Measurements from ENCODE around the gene ABLIM1.

ABLIM1 gene

DNA sequence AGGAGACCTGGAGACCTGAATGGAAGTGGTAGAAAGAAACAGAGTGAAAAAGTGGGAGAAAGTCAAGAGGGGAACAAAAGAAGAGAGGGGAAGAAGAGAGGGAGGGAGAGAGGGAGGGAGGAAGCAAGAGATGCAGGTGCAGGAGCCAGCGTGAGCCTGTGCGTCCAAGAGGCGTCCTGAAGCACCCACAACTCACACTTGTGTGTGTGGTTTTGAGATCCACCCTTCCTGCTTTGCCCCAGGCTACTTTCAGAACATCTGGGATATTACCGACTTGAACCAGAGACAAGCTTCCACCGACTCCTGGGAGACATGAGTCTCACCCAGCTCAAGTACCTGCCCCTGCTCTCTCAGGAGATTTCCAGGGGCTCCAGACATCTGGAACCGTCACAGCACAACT is 263.5 kb downstream of the ABLIM1 start:
- peaks cover 39% of the 10 kb centered on the region for H3K4me1 ChIP-seq (ENCODE audit: insufficient read depth, low read length)
- no peaks in the 10 kb centered on the region for H3K27me3 ChIP-seq (ENCODE audit: control insufficient read depth in 1 of 2, insufficient read depth in 2 of 2, low read length in 2 of 2)
- no peak overlapping the region for H3K27ac ChIP-seq (ENCODE audit: low read depth, low read length)
- H3K9ac ChIP-seq (ENCODE audit: low read length) = no peak overlapping the region
- no peaks in the 10 kb centered on the region for H3K36me3 ChIP-seq (ENCODE audit: insufficient read depth, low read length)
- H3K4me3 ChIP-seq (ENCODE audit: low read depth in 1 of 2, low read length in 2 of 2) = no peak overlapping the region
- H3K9me3 ChIP-seq (ENCODE audit: low read length) = no peaks in the 10 kb centered on the region

DNA sequence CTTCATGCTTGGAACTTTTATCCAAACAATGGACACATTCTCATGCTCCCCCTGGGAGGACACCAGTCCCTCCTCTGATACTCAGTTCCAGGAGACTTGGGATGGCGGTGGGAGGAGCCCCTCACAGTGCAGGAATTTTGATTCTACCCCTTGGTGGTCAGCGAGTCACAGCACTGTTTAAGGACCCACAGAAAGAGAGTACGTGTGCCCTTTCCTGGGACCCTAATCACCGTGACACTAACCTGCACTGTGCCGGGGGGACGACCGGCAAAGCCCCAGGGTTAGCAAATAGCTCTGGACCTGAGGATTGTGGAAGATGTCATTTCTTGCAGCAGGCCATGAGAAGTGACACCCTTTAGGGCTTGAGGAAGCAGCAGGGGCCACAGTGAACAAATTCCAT is 264.2 kb downstream of the ABLIM1 start:
- Histone ChIP-seq H3K4me3 (ENCODE audit: low read depth in 1 of 2, low read length in 2 of 2) (no peak overlapping the region), H3K27me3 (ENCODE audit: control insufficient read depth in 1 of 2, insufficient read depth in 2 of 2, low read length in 2 of 2) (no peaks in the 10 kb centered on the region), H3K4me1 (ENCODE audit: insufficient read depth, low read length) (peaks cover 38% of the 10 kb centered on the region), H3K36me3 (ENCODE audit: insufficient read depth, low read length) (no peaks in the 10 kb centered on the region), H3K9ac (ENCODE audit: low read length) (no peak overlapping the region), H3K27ac (ENCODE audit: low read depth, low read length) (no peak overlapping the region), H3K9me3 (ENCODE audit: low read length) (no peaks in the 10 kb centered on the region)

- Histone ChIP-seq H3K4me1 (ENCODE audit: insufficient read depth, low read length) (peaks cover 34% of the 10 kb centered on the region), H3K9ac (ENCODE audit: low read length) (no peak overlapping the region), H3K27me3 (ENCODE audit: control insufficient read depth in 1 of 2, insufficient read depth in 2 of 2, low read length in 2 of 2) (no peaks in the 10 kb centered on the region), H3K4me3 (ENCODE audit: low read depth in 1 of 2, low read length in 2 of 2) (no peak overlapping the region), H3K36me3 (ENCODE audit: insufficient read depth, low read length) (no peaks in the 10 kb centered on the region), H3K27ac (ENCODE audit: low read depth, low read length) (no peak overlapping the region), H3K9me3 (ENCODE audit: low read length) (no peaks in the 10 kb centered on the region)
Observed at GRCh38 chr10:114393482-114393881, 264.6 kb downstream of the ABLIM1 start.

GRCh38 chr10:114392112-114392835 is 265.8 kb downstream of the ABLIM1 start:
- no peaks in the 10 kb centered on the region for H3K27me3 ChIP-seq (ENCODE audit: control insufficient read depth in 1 of 2, insufficient read depth in 2 of 2, low read length in 2 of 2)
- H3K4me3 ChIP-seq (ENCODE audit: low read depth in 1 of 2, low read length in 2 of 2) = no peak overlapping the region
- H3K4me1 ChIP-seq (ENCODE audit: insufficient read depth, low read length) = peaks cover 29% of the 10 kb centered on the region
- no peaks in the 10 kb centered on the region for H3K36me3 ChIP-seq (ENCODE audit: insufficient read depth, low read length)
- H3K9me3 ChIP-seq (ENCODE audit: low read length) = no peaks in the 10 kb centered on the region
- H3K27ac ChIP-seq (ENCODE audit: low read depth, low read length) = no peak overlapping the region
- H3K9ac ChIP-seq (ENCODE audit: low read length) = no peak overlapping the region

GRCh38 chr10:114391599-114391998 is 266.5 kb downstream of the ABLIM1 start:
- Histone ChIP-seq H3K4me3 (ENCODE audit: low read depth in 1 of 2, low read length in 2 of 2) (no peak overlapping the region), H3K27ac (ENCODE audit: low read depth, low read length) (no peak overlapping the region), H3K9me3 (ENCODE audit: low read length) (no peaks in the 10 kb centered on the region), H3K36me3 (ENCODE audit: insufficient read depth, low read length) (no peaks in the 10 kb centered on the region), H3K9ac (ENCODE audit: low read length) (no peak overlapping the region), H3K4me1 (ENCODE audit: insufficient read depth, low read length) (peaks cover 29% of the 10 kb centered on the region), H3K27me3 (ENCODE audit: control insufficient read depth in 1 of 2, insufficient read depth in 2 of 2, low read length in 2 of 2) (no peaks in the 10 kb centered on the region)

DNA sequence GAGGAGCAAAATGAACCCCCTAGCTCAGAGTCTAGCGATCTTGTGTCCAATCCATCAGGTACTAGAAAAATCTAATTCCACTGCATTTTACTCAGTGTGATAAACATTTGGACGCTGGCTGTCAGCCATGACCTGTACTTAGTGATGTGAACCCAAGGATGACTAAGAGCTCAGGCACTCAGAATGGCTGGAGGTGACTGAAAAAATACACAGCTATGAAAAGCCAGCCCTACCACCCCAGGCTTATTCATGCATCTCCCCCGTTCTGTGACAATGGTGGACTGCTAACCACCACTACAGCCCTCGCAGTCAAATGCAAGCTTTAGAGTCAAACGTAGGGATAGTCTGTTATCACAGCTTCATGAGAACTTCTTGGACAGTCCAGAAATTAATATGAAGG is 268.6 kb downstream of the ABLIM1 start:
- H3K36me3 ChIP-seq (ENCODE audit: insufficient read depth, low read length) = no peaks in the 10 kb centered on the region
- H3K27me3 ChIP-seq (ENCODE audit: control insufficient read depth in 1 of 2, insufficient read depth in 2 of 2, low read length in 2 of 2) = no peaks in the 10 kb centered on the region
- H3K27ac ChIP-seq (ENCODE audit: low read depth, low read length) = no peak overlapping the region
- peaks cover 29% of the 10 kb centered on the region for H3K4me1 ChIP-seq (ENCODE audit: insufficient read depth, low read length)
- no peak overlapping the region for H3K4me3 ChIP-seq (ENCODE audit: low read depth in 1 of 2, low read length in 2 of 2)
- H3K9me3 ChIP-seq (ENCODE audit: low read length) = no peaks in the 10 kb centered on the region
- H3K9ac ChIP-seq (ENCODE audit: low read length) = no peak overlapping the region

DNA sequence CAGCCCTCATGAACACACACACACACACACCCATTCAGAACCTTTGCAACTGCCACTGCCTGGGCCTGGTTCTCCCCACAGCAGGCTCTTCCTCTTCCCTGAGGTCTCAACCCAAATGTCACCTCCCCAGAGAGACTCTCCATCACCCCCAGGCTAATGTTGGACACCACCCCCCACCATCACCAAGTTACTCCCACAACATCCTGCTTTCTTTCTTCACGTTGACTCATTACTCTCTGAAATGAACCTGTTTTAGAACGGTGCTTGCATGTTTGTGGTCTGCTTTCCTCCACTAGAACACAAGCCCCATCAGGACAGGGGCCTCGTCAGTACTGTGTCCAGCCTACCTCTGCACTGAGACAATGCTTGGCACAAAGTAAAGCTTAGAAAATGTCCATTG is 269.8 kb downstream of the ABLIM1 start:
- Histone ChIP-seq H3K9me3 (ENCODE audit: low read length) (no peaks in the 10 kb centered on the region), H3K4me1 (ENCODE audit: insufficient read depth, low read length) (peaks cover 21% of the 10 kb centered on the region), H3K27me3 (ENCODE audit: control insufficient read depth in 1 of 2, insufficient read depth in 2 of 2, low read length in 2 of 2) (no peaks in the 10 kb centered on the region), H3K36me3 (ENCODE audit: insufficient read depth, low read length) (no peaks in the 10 kb centered on the region), H3K4me3 (ENCODE audit: low read depth in 1 of 2, low read length in 2 of 2) (no peak overlapping the region), H3K9ac (ENCODE audit: low read length) (no peak overlapping the region), H3K27ac (ENCODE audit: low read depth, low read length) (no peak overlapping the region)

GRCh38 chr10:114387784-114388183 is 270.3 kb downstream of the ABLIM1 start:
- H3K4me3 ChIP-seq (ENCODE audit: low read depth in 1 of 2, low read length in 2 of 2) = no peak overlapping the region
- no peaks in the 10 kb centered on the region for H3K9me3 ChIP-seq (ENCODE audit: low read length)
- H3K27me3 ChIP-seq (ENCODE audit: control insufficient read depth in 1 of 2, insufficient read depth in 2 of 2, low read length in 2 of 2) = no peaks in the 10 kb centered on the region
- H3K27ac ChIP-seq (ENCODE audit: low read depth, low read length) = no peak overlapping the region
- H3K36me3 ChIP-seq (ENCODE audit: insufficient read depth, low read length) = no peaks in the 10 kb centered on the region
- H3K4me1 ChIP-seq (ENCODE audit: insufficient read depth, low read length) = peaks cover 16% of the 10 kb centered on the region
- H3K9ac ChIP-seq (ENCODE audit: low read length) = no peak overlapping the region

DNA sequence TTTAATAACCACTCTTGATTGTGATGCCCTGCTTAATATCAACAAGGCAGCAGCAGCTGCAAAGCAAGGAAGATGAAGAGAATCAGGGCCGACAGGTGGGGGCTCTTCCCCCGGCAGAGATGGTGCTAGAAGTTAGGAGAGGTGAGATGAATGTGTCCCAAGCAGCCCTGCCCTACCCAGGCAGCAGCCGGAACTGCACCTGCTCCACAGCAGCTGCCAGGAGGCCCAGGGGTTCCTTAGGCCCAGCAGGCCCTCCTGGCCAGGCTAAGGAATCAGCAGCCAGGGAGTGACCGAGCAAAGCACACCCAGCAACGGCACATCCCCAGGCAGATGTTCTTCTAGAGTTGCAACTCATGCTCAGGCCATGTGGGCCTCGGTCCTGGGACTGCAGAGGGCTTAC is 271.6 kb downstream of the ABLIM1 start:
- Histone ChIP-seq H3K4me1 (ENCODE audit: insufficient read depth, low read length) (peaks cover 12% of the 10 kb centered on the region), H3K36me3 (ENCODE audit: insufficient read depth, low read length) (no peaks in the 10 kb centered on the region), H3K9ac (ENCODE audit: low read length) (no peak overlapping the region), H3K27me3 (ENCODE audit: control insufficient read depth in 1 of 2, insufficient read depth in 2 of 2, low read length in 2 of 2) (no peaks in the 10 kb centered on the region), H3K4me3 (ENCODE audit: low read depth in 1 of 2, low read length in 2 of 2) (no peak overlapping the region), H3K27ac (ENCODE audit: low read depth, low read length) (no peak overlapping the region), H3K9me3 (ENCODE audit: low read length) (no peaks in the 10 kb centered on the region)

GRCh38 chr10:114385557-114385956 is 272.5 kb downstream of the ABLIM1 start:
- no peak overlapping the region for H3K27ac ChIP-seq (ENCODE audit: low read depth, low read length)
- no peak overlapping the region for H3K9ac ChIP-seq (ENCODE audit: low read length)
- H3K4me1 ChIP-seq (ENCODE audit: insufficient read depth, low read length) = peaks cover 8% of the 10 kb centered on the region

GRCh38 chr10:114384601-114385000 is 273.5 kb downstream of the ABLIM1 start:
- Histone ChIP-seq H3K9me3 (ENCODE audit: low read length) (no peaks in the 10 kb centered on the region), H3K27me3 (ENCODE audit: control insufficient read depth in 1 of 2, insufficient read depth in 2 of 2, low read length in 2 of 2) (no peaks in the 10 kb centered on the region), H3K9ac (ENCODE audit: low read length) (no peak overlapping the region), H3K4me3 (ENCODE audit: low read depth in 1 of 2, low read length in 2 of 2) (no peak overlapping the region), H3K27ac (ENCODE audit: low read depth, low read length) (no peak overlapping the region), H3K36me3 (ENCODE audit: insufficient read depth, low read length) (no peaks in the 10 kb centered on the region), H3K4me1 (ENCODE audit: insufficient read depth, low read length) (peaks cover 13% of the 10 kb centered on the region)

More at GRCh38 chr10:114385557-114385956, 272.5 kb downstream of the ABLIM1 start:
- H3K27me3 ChIP-seq (ENCODE audit: control insufficient read depth in 1 of 2, insufficient read depth in 2 of 2, low read length in 2 of 2) = no peaks in the 10 kb centered on the region
- no peaks in the 10 kb centered on the region for H3K36me3 ChIP-seq (ENCODE audit: insufficient read depth, low read length)
- no peaks in the 10 kb centered on the region for H3K9me3 ChIP-seq (ENCODE audit: low read length)
- no peak overlapping the region for H3K4me3 ChIP-seq (ENCODE audit: low read depth in 1 of 2, low read length in 2 of 2)

- no peaks in the 10 kb centered on the region for H3K36me3 ChIP-seq (ENCODE audit: insufficient read depth, low read length)
- H3K9ac ChIP-seq (ENCODE audit: low read length) = no peak overlapping the region
- no peak overlapping the region for H3K27ac ChIP-seq (ENCODE audit: low read depth, low read length)
- H3K9me3 ChIP-seq (ENCODE audit: low read length) = no peaks in the 10 kb centered on the region
- H3K4me3 ChIP-seq (ENCODE audit: low read depth in 1 of 2, low read length in 2 of 2) = no peak overlapping the region
- peaks cover 12% of the 10 kb centered on the region for H3K4me1 ChIP-seq (ENCODE audit: insufficient read depth, low read length)
- no peaks in the 10 kb centered on the region for H3K27me3 ChIP-seq (ENCODE audit: control insufficient read depth in 1 of 2, insufficient read depth in 2 of 2, low read length in 2 of 2)
Observed at GRCh38 chr10:114384181-114384580, 273.9 kb downstream of the ABLIM1 start.

All from muscle layer of colon (tissue), 2 donors.